ENCODE measurements around the gene OR52M1.

DNA sequence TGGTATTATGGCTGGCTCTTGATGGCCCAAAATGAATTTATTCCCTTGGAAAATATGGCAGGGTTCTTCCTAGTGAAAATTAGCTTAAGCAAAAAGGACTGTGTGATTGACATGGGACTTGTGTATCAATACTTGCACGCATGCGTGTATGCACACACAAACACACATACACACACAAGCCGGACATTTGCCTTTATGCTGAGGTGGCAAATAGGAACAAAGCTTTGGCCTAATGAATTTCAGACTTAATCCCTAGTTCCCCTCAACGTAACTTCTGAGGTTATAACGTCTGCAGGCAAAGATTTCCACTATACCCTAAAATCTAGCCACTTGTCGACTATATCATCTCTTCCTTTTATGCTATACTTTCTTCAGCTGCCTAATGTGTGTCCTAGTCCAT is 33.6 kb downstream of the OR52M1 start:
- no peak for TF ChIP-seq EZH2 (IDR thresholded peaks at IDR 0.05)
- no peak for TF ChIP-seq POLR2AphosphoS5 (IDR thresholded peaks at IDR 0.05; ENCODE audit: borderline replicate concordance, low read depth, low read length)
